ENCODE results near the gene TASP1. TPM values are rescaled to one million over a fixed set of nuclear protein-coding genes. Genes with fewer than 3 reads are reported as not detected.
"Not testable (repeated sequence)": the region's sequence is repeated elsewhere in the genome, so short reads cannot be mapped to it uniquely, and the experiment has no call there.

TASP1 gene
- polyA plus RNA-seq, 4 donors: 13.4 to 15.3 (median 14.3) TPM

DNA sequence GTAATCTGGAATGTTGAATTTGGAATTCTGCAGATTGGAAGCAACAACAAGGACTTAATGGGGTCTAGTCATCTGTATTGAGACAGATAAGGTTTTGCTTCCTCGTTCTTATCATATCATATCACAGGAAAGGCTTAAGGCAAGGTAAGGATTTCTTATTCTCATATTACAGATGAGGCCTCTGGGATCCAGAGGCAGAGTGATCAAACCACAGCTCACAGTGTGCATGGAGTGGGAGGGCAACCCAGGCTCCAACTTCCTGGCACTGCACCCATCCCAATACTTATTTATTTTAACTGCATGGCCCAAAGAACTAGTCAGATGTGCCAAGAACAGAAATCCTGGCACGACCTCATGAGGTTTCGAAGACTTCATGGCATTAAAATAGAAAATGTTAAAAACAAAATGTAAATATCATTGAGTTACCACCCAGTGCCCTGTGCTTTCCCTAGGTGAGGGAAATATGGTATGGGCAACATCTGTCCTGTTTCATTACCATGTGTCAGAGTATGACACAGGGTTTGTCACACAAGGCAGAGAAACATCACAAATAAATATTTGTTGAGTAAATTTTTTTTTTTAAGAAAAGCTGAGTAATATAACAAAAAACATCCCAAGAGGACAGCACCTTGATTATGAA lies 225.8 kb downstream of the TASP1 start:
- DNase-seq (ENCODE audit: low read depth in 4 of 4, low spot score in 2 of 4): no peak

DNA sequence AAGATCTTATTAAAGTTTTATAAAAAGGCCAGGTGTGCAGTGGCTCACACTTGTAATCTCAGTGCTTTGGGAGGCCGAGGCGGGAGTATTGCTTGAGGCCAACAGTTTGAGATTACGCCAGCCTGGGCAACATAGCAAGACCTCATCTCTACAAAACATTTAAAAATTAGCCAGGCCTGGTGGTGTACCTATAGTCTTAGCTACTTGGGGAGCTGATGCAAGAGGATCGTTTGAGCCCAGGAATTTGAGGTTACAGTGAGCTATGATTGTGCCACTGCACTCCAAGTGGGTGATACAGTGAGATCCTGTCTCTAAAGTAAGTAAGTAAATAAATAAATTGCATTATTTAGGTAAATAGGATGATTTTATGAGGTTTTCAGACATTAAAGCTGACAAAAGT lies 234.4 kb downstream of the TASP1 start:
- no peak for DNase-seq (ENCODE audit: low read depth in 4 of 4, low spot score in 2 of 4)

GRCh38 chr20:13403453-13403852 lies 235.3 kb downstream of the TASP1 start:
- DNase-seq (ENCODE audit: low read depth in 4 of 4, low spot score in 2 of 4): no peak

GRCh38 chr20:13402986-13403385 lies 235.7 kb downstream of the TASP1 start:
- DNase-seq (ENCODE audit: low read depth in 4 of 4, low spot score in 2 of 4): no peak

DNA sequence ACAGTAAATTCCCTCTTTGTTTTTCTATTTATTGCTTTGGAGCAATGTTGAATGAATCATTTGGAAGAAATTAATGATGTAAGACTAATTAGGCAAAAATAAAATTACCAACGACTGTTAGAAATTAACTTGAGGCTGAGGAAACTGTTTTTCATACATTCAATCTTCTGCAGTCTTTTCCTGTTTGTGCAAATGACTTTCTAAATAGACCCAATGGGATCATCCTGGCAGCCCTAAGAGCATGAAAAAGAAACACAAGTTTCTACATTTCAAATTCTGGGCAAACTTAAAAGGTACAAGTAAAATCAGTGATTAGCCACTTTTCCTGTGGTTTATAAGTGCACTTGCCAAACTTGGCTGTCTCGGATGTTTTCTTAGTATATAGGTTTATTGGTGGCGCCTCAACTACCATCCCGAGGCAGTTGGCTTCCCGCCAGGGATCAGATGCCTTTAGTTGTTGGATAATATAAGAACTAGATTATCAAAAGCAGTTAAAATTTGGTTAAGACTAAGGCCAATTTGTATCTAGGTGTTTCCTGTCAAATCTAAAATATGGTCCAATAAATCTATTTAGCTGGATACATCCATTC lies 236.5 kb downstream of the TASP1 start:
- no peak for DNase-seq (ENCODE audit: low read depth in 4 of 4, low spot score in 2 of 4)

DNA sequence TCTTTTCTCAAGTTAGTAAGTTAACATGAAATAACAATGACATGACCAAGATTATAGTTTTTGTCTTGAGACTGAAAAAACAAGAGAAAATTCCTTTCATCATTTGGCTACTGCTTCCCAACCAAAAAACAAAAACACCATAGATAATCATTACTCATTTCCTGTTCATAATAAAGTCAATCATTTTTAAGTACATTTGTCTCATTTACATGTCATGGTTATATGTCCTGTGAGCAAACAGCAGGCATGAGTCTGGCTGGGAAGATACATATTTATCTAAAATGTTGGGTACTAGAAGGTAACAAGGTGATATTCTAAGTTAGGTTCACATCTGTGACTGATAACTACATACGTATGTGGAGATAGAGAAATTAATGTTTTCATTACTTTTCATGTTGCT lies 237.1 kb downstream of the TASP1 start:
- DNase-seq (ENCODE audit: low read depth in 4 of 4, low spot score in 2 of 4): no peak

GRCh38 chr20:13400453-13400852 lies 238.3 kb downstream of the TASP1 start:
- DNase-seq (ENCODE audit: low read depth in 4 of 4, low spot score in 2 of 4): no peak

DNA sequence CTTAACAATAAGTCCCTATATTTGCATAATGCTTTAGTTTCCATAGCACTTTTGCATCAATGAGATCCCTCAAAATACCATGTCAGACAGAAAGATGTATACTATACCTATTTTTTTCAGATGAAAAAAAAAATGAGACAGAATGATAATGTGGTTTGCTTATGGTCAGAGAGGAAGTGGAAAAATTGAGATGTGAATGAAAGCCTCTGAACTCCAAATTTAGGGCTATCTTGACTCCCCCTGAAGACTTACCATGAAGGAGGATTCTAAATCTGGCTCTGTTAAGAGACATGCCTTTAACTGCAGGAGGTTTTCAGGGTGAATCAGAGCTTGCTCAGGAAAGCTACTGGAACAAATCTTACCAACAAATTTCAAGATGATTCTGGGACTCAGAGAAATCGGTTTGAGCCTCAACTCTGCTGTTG lies 241.4 kb downstream of the TASP1 start:
- no peak for DNase-seq (ENCODE audit: low read depth in 4 of 4, low spot score in 2 of 4)

DNA sequence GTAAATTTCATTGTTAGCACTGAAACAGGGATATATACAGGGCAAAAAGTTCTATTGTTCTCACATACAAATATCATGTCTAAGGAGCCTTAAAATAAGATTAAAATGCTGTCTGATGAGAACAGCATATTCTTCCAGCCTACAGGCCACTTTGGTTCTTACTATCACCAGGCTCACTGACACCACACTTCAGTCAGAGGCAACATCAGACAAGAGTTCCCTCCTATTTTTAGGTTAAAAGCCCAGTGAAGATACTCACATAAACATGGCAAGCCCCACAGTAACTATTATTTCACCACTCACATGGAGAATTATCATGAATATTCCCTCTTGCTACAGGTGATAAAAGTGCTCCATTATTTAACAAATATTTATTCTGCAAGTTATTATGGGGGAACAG lies 241.9 kb downstream of the TASP1 start:
- DNase-seq (ENCODE audit: low read depth in 4 of 4, low spot score in 2 of 4): no peak

DNA sequence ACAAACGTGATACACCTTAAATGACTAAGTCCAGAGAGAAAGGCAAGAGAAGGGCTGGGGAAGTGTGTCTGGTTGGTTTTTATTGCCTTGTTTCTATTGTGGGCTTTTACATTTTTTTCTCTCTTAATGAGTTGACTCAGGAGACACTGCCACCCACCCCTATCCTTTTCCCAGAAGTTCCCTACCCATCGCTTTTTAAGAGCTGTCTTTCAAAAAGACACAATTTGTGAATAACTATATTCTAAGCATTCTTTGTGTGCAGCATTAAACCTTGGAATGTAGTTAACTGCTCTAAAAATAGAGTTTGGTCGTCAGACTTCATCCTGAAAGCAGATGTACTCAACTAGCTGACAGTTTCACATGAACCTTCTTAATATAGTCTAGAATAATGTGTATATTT lies 242.7 kb downstream of the TASP1 start:
- no peak for DNase-seq (ENCODE audit: low read depth in 4 of 4, low spot score in 2 of 4)

DNA sequence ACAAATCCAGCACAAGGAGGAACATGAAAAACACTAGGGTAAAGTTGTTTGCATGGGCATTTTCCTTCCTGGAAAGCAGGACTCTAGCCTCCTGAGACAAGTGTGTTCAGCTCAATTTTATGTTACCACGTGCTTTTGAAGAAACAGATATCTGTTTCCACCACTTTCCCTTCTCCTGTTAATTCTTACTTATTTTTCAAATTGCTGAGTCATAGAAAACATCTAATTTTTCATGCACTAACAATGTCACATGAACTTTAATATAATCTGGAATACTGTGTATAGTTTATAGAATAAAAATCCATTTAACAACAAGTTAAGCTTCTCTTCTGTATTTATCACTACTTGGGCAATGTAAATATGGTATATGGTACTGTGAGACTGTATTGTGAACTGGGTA lies 243.5 kb downstream of the TASP1 start:
- DNase-seq (ENCODE audit: low read depth in 4 of 4, low spot score in 2 of 4): no peak

GRCh38 chr20:13392391-13392790 lies 246.3 kb downstream of the TASP1 start:
- no peak for DNase-seq (ENCODE audit: low read depth in 4 of 4, low spot score in 2 of 4)

DNA sequence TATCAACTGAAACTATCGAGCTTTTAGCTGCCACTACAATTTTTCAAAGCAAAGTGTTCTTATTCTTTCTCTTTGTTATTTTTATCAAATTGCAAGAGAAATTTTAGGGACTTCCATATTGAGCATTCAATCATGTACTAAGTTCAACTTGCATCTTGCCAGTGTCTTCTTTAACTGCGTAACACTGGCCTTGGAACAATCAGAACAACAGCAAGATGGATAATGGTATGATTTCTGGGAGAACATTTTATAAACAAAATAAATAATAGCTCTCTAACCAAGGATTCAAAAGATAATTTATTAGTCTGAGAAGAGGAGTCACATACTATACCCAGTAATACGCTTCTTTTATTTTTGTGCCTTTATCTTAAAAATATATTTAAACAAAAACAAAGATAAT lies 249.6 kb downstream of the TASP1 start:
- DNase-seq (ENCODE audit: low read depth in 4 of 4, low spot score in 2 of 4): no peak

DNA sequence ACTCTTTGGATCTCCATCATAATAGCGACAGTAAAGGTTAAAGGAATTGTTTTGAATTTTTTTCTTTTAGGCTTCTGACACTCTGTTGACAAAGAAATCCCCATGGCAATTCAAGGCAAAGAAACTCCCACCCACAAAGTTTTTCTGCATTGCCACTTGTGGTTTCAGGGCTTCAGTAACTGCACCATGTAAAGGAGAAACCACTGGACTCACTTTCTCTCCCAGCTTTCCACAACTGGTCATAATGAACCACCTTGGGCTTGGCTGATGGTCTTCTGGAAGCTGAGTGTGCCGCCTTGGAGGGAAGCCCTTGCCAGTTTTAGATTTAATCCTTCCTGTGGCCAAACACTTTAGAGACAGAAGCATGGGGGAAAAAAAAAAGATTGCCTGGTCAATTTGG lies 254.6 kb downstream of the TASP1 start:
- no peak for DNase-seq (ENCODE audit: low read depth in 4 of 4, low spot score in 2 of 4)

- no peak for DNase-seq (ENCODE audit: low read depth in 4 of 4, low spot score in 2 of 4)
Observed at GRCh38 chr20:13382786-13383185, 255.9 kb downstream of the TASP1 start.

DNA sequence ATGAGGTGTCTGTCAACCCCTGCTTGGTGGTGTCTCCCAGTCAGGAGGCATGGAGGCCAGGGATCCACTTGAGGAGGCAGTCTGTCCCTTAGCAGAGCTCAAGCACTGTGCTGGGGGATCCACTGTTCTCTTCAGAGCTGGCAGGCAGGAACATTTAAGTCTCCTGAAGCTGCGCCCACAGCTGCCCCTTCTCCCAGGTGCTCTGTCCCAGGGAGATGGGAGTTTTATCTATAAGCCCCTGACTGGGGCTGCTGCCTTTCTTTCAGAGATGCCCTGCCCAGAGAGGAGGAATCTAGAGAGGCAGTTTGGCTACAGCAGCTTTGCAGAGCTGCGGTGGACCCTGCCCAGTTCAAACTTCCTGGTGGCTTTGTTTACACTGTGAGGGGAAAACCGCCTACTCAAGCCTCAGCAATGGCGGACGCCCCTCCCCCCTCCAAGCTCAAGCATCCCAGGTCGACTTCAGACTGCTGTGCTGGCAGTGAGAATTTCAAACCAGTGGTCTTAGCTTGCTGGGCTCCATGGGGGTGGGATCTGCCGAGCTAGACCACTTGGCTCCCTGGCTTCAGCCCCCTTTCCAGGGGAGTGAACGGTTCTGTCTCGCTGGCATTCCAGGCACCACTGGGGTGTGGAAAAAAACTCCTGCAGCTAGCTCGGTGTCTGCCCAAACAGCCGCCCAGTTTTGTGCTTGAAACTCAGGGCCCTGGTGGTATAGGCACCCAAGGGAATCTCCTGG lies 258.1 kb downstream of the TASP1 start:
- DNase-seq (ENCODE audit: low read depth in 4 of 4, low spot score in 2 of 4): not testable (repeated sequence)

DNA sequence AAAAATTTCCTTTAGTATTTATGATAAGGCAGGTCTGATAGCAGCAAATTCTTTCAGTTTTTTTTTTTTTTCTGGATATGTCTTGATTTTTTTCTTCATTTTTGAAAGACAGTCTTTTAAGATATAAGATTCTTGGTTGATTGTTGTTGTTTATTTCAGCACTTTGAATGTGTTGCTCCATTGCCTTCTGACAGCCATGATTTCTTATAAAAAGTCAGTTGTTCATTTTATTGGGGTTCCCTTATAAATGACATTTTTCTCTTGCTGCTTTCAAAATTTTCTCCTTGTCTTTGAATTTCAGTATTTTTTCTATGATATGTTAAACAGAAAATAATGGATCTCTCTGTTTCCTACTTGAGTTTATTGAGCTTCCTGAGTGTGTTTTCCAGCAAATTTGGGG lies 265.3 kb downstream of the TASP1 start:
- DNase-seq (ENCODE audit: low read depth in 4 of 4, low spot score in 2 of 4): no peak

DNA sequence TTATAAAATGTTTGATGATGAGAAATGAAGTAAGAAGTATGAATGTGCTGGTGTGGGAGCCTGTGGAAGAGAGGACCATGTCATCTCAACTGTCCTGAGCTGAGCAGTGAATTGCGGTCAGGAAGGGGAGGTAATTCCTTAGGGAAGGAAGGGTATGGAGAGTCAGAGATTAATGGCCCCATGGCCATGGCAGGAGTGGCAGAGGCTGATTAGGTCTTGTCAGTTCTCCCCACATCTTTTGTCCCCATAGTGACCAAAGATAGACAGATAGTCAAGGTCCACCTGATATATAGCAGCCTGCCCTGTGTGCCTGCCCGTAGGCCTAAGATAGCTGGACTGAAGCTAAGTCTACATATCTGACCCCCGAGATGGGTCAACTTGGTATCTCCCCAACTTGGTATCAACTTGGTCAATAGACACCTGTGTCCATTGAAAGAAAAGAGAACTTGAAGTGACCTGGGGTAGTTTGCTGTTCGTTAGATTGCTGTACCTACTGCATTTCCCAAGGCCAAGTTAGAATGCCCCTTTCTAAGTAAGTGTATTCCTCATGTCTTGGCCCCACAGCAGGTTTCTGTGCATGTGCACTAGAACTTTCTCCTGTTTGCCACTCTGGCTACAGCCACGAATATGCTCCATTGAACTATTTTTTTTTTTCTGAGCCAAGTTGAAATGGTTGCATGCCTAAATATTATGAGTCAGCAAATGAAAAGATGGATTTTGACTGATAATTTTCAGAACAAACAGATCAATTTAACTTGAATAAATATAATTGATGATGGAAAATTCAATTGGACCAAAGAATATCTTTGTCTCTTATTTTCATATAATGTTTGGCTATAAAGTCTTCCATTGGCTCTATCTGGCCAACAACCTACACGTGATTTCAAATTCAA lies 274.2 kb downstream of the TASP1 start:
- DNase-seq (ENCODE audit: low read depth in 4 of 4, low spot score in 2 of 4): no peak

GRCh38 chr20:13363473-13363872 lies 275.3 kb downstream of the TASP1 start:
- DNase-seq (ENCODE audit: low read depth in 4 of 4, low spot score in 2 of 4): no peak

DNA sequence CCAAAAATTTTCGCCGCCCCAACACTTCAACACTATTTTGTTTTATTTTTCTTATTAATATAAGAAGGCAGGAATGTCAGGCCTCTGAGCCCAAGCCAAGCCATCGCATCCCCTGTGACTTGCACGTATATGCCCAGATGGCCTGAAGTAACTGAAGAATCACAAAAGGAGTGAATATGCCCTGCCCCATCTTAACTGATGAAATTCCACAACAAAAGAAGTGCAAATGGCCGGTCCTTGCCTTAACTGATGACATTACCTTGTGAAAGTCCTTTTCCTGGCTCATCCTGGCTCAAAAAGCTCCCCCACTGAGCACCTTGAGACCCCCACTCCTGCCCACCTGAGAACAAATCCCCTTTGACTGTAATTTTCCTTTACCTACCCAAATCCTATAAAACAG lies 276.6 kb downstream of the TASP1 start:
- not testable (repeated sequence) for DNase-seq (ENCODE audit: low read depth in 4 of 4, low spot score in 2 of 4)

DNA sequence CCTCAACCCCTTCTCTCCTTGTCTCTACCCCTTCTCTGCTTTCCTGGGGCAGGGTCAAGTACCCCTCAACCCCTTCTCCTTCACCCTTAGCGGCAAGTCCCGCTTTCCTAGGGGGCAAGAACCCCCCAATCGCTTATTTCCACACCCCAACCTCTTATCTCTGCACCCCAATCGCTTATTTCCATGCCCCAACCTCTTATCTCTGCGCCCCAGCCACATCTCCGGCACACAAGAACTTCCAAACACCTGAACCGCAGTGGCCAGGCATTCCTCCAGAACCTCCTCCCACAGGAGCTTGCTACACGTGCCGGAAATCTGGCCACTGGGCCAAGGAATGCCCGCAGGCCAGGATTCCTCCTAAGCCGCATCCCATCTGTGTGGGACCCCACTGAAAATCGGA lies 279.8 kb downstream of the TASP1 start:
- not testable (repeated sequence) for DNase-seq (ENCODE audit: low read depth in 4 of 4, low spot score in 2 of 4)
